GM18505 (cell line): Measurements from ENCODE around the gene PDLIM7.

Experiments
- ATAC-seq: cut with Tn5 transposase; IDR thresholded peaks from one replicate; pipeline ENCODE4 v1.9.1; 2021; ENCODE audit not compliant: unreplicated experiment
- POLR2A ChIP-seq: IDR thresholded peaks from 4 replicates; pipeline ENCODE4 v1.6.1; 2011; ENCODE audit warnings: borderline replicate concordance; ENCODE audit not compliant: insufficient read depth, insufficient read length; ENCODE audit errors: extremely low read depth

PDLIM7 gene

GRCh38 chr5:177496070-177496726 lies 1.2 kb downstream of the PDLIM7 start:
- ATAC-seq = no peak
- TF ChIP-seq POLR2A = no peak

DNA sequence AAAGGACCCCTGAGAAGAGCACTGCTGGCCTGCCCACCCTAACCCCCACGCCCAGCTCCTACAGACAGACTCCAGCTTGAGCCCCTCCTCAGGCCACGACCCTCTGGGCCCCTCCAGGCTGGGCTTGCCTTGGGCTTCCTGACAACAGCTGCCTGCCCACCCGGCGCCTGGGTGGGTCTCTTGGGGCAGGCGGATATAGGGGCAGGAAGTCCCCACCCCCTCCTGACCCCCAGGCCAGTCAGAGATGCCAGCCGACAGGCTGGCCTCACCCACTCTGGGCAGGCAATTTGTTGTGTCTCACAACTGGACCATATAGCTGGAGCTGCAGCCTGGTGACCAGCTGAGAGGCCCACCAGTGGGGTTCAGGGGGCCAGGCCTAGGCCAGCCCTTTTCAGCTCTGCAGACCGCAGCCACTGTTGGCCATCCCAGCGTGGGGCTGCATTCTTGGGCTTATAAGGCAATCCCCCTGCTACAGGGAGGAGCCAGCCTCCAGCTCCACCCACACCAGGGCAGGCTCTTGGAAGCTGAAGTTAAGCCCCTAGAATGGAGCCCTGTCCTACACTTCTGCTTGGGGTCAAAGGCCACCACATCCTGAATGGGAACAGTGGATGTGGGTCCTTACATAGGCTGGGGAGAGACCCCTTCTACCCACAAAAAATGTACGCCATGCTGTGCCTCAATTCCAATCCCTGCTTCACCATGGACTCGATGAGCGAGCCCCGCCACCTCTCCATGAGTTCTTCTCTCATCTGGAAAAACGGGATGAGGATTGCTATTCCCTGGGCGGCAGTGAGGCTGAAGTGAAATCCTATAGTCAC lies 2.0 kb downstream of the PDLIM7 start:
- no peak for TF ChIP-seq POLR2A
- ATAC-seq = no peak

DNA sequence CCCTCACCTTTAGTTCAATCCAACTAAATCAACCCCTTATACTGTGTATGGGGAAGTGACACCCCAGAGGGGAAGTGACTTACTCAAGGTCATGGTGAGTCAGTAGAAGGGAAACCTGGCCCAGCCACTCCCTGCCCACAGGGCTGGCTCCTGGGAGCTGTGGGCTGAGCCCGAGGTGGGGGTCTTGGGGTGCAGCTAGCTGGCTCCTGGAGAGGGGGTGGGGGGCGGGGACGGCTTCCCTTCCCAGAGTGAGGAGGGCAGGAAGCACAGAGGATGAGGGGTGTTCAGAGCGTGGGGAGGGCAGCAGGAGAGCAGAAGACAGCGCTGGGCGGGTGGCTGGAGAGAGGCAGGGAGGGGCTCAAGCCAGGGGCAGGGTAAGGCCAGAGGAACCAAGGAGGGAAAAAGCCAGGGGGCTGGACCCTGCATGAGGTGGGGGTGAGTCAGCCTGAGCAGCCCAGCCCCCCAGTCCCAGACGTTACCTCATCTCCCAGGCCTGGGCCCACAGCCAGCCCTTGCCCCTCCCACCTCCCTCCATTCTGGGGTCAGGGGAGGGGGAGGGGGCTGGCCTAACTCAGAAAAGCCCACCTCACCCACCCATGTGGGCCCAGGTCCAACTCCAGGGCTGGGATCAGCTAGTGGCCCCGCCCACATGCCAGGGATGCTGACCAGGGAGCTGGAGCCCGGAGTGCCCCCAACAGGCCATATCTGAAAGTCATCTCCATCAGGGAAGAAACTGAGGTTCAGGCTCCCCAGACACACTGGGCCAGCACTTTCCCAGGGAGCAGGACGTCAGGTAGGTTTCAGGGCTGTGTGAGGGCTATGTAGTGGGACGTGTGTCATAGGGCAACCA lies 2.8 kb downstream of the PDLIM7 start:
- TF ChIP-seq POLR2A = no peak
- no peak for ATAC-seq

DNA sequence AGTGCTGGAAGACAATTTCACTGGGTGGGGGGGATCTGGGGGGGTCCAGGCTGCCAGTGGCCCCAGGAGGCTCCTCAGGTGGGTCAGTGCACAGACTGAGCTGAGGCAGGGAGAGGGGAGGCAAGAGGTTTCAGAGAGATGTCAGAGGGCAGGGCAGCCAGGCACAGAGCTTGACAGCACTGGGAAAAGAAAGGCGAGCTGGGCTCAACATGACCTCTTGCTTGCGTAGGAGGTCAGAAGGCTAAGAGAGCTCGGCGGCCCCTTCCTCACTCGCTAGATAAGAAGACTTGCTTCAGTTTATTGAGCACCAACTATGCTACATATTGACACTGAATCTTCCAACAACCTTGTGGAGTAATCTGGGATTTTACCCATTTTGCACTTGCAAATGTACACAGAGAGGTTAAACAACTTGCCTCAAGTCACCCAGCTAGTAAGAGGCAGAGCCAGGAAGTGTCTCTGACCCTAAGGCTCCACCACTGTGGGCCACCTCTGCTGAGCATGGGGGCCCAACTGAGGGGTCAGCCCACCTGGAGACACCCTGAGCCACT lies 3.5 kb downstream of the PDLIM7 start:
- no peak for ATAC-seq
- TF ChIP-seq POLR2A = no peak

DNA sequence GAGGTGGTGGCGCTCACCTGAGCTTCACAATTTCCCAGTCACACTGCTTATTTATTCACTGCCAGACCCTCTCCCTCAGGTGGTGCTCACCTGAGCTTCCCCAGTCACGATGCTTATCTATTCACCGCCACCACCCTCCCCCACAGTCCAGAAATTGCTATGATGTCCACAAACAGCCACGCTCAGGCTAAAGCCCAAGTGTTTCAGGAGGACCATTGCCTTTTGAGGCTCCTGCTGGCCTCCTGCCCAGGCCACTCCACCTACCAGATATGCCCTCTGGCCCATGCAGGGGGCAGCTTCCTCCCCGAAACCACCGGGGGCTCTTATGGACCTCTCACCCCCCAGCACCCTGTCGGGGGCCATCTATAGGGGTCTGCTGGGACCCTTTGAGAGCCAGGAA lies 4.6 kb downstream of the PDLIM7 start:
- ATAC-seq = no peak
- TF ChIP-seq POLR2A = no peak

DNA sequence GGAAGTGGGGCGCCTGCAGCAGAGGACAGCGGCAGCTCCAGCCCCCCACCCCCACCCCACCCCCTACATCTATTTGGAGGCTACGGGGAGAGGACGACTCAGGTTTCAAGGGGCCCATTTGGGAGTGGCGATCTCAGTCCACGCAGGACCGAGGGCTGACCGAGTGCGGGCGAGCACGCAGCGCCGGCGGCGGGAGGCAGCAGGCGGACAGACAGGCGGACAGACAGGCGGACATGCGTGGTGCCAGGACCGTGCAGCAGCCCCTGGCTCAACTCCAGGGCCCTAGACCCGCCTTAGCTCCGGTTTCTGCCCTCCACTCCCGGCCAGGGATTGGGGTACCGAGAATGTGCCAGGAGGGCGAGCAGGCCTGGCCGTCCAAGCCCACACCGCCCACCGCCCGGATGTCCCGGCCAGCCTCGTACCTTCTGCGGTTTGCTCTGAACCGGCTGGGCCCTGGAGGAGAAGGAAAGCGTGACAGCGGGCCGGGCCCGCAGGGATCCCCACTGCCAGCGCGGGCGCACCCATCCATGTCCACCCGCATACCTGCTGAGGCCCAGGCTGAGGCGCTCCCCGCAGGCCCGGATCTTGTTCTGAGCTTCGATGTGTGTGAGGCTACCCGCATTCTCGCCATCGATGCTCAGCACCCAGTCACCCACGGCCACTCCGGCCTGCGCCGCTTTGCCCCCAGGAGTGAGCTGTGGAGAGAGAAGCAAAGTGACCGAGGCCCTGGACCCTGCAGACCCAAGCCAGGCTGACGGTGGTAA lies 5.2 kb downstream of the PDLIM7 start:
- no peak for TF ChIP-seq POLR2A
- ATAC-seq = no peak

GRCh38 chr5:177491429-177491945 lies 5.9 kb downstream of the PDLIM7 start:
- TF ChIP-seq POLR2A = no peak
- no peak for ATAC-seq

DNA sequence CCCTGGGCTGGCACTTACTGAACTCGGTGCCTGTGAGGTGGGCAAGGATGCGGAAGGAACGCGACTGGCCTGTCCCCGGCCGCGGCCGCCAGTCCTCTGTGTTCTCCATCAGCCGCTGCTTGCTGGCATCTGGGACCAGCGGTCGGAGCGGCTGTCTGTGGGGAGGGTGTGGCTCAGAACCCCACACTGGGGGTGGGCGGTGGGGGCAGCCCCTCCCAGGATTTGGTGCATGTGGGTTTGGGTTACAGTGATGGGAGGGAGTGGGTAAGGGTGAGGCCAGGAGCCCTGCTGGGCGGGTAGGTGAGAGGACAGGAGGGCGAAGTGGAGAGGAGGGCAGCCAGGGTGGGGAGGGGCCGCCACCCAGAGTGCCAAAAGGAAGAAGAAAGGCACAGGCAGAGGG lies 6.4 kb downstream of the PDLIM7 start:
- TF ChIP-seq POLR2A = no peak
- no peak for ATAC-seq

DNA sequence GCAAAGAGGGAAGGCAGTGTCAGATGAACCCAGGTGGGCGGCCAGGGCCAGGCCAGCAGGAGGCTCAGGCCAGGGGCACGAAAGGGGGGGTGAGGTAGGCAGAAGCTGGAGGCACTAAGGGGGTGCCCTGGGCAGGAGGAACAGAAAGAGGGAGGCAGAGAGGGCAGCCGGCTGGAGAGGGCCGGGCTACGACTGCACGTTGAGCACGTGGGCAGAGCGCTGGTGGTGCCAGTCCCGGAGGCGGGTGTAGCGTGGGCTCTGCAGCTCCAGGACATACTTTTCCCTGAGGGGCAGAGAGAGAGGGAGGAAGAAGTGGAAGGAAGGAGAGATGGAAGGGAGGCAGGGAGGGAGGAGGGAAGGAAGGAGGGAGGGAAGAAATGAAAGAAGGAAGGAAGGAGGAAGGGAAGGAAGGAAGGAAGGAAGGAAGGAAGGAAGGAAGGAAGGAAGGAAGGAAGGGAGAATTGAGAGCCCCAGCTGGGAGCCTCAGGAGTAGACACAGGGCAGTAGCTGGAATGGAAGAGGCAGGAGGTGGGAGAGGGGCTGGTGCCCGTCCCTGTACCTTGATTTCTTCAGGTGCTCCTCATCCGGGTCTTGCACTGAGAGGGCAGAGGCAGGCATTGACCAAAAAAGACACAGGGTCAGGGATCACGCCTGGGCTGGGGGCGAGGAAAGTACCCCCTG lies 7.0 kb downstream of the PDLIM7 start:
- no peak for ATAC-seq
- TF ChIP-seq POLR2A = no peak

DNA sequence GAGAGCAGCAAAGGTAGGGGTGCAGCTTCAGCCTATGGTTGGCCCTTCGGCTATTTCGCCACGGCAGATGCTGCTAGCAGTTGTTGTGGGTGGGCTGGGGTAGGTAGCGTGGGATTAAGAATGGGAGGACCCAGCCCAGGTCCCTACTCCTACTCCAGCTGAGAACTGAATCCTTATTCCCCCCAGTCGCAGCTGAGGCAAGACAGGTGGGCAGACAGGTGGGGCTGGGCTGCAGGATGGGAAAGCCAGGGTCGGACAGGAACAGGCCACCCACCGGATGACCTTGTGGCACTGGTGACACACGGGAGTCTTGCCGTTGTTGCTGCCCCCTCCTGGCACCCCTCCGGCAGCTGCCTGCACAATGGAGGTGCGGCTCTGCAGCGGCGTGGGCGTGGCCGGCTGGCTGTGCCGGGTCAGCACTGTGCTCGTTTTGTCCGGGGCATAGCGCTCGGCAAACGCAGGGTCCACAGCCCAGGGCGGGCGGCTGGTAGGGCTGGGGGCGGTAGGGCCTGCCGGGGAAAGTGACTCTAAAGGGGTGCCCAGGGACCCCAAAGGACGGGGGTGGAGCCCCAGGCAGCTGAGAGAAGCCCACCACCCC lies 8.2 kb downstream of the PDLIM7 start:
- no peak for ATAC-seq
- TF ChIP-seq POLR2A = no peak

GRCh38 chr5:177487975-177488374 lies 9.4 kb downstream of the PDLIM7 start:
- TF ChIP-seq POLR2A = no peak
- no peak for ATAC-seq
